Measurements from ENCODE around the gene CHRNB1.
A peak's percentile ranks its signal among the peaks of the same experiment; 100 is the strongest.

The CHRNB1 gene

DNA sequence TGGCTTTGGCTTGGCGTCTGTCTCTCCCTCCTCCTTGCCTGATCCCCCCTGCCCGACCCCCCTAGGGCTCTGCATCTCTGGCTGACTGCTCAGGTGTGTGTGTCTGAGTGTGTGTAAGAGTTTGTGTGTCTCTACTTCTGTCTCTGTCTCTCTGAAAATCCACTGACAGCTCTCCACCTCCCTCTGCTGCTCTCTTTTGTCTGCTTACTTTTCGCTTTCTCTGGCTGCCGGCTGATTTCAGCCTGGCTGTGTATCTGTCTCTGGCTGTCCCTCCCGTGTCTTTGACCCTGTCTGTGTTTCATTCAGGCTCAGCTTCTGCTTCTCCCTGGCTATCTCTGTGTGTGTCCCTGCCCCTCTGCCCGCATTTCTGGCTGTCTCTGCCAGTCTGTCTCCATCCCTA is 28.5 kb upstream of the CHRNB1 start:
- DNase-seq (ENCODE audit: low read depth) = no peak

DNA sequence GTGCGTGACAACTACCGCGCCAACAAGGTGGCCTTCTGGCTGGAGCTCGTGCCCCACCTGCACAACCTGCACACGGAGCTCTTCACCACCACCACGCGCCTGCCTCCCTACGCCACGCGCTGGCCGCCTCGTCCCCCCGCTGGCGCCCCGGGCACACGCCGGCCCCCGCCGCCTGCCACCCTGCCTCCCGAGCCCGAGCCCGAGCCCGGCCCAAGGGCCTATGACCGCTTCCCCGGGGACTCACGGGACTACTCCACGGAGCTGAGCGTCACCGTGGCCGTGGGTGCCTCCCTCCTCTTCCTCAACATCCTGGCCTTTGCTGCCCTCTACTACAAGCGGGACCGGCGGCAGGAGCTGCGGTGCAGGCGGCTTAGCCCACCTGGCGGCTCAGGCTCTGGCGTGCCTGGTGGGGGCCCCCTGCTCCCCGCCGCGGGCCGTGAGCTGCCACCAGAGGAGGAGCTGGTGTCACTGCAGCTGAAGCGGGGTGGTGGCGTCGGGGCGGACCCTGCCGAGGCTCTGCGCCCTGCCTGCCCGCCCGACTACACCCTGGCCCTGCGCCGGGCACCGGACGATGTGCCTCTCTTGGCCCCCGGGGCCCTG is 27.7 kb upstream of the CHRNB1 start:
- no peak for DNase-seq (ENCODE audit: low read depth)

DNA sequence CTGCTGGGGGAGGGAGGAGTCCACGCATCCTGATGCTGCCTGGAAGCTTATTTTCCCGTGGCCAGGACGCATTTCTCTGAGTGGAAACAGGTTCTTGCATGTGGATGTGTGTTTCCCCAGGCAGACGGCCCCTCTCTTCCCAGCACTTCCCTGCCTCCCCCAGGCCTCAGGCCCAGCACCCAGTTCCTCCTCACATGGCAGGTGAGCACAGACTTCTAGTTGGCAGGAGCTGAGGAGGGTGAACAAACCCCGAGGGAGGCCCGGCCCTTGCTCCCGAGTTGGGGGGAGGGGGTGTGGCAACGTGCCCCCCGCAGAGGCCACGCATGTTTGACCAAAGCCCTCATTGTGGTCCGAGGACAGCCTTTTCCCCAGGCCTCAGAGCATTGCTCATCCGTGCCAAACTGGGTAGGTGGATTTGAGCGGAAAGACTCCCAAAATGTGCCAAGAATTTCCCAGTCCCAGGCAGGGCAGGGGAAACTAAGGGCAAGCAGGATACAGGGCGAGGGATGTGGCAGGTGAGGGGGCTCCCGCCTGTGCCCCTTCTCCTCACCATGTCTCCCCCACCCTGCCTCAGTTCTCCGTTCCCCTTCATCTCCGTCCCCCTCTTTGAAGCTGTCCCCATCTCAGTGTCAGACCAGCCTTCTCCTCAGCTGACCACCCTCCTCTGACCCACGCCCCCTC is 26.2 kb upstream of the CHRNB1 start:
- no peak for DNase-seq (ENCODE audit: low read depth)

DNA sequence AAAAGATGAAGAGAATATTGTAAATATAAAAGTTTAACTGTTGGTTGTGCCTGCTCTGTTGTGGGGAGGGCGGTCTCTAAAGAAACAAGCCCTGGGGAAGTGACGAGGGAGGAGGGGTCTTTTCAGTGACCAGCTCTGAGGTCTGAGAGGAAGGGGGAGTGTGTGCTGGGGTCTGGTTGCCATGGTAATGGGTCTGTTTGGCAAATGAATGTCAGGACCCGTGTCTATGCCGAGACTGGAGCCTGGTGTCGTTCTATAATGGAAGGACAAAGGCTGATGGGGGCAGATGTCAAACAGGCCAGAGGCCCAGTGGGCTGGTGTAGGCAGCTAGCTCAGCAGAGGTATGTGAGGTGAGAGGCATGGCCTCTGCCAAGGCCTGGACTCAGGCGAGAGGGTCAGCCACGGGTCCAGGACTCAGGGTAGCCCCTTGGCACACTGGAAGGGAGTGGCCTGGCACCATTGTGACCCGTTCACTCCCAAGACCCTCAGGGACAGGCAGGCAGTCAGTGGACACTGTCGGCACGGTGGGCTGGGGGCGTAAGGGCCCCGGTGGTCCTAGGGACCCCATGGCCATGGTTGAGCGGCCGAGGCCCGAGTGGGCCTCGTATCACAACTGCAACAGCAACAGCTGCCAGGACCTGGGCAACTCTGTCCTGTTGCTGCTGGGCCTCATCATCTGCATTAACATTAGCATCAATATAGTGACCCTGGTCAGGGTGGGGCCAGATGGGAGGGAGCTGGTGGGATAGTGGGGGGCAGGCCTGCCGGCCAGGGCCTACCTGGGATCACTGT is 24.8 kb upstream of the CHRNB1 start, which contains the start of gene SPEM1:
Gene SPEM1 (plus strand): TSS at position 506 of the 792 bp plus-strand sequence. CDS start 61 bp downstream, at position 567.
- no peak for DNase-seq (ENCODE audit: low read depth)

DNA sequence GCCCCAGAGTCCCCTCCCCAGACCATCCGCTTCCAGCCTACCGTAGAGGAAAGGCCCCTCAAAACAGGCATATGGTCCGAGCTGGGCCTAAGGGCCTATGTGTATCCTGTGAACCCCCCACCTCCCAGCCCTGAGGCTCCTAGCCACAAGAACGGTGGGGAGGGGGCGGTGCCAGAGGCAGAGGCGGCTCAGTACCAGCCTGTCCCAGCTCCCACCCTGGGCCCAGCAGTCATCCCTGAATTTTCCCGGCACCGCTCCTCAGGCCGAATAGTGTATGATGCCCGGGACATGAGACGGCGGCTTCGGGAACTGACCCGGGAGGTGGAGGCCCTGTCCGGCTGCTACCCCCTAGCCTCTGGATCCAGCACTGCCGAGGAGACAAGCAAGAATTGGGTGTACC is 23.7 kb upstream of the CHRNB1 start:
- no peak for DNase-seq (ENCODE audit: low read depth)

DNA sequence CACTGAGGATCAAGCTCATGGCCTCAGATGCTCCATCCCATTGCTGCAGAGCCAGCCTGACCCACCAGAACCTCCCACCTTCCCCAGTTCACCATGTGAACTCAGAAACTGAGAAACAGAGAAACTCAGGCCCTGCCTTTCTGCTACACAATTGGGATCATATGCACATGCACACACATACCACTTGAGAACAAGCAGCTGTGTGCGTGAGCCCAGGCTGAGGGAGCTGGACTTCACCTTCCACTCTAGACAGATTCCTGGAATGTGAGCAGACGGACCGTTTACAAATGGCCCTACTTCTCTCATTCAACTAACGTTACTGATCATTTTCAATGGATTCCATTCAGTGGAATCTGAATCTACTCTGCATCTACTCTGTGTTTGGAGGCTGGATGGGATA is 21.2 kb upstream of the CHRNB1 start:
- DNase-seq (ENCODE audit: low read depth) = no peak

DNA sequence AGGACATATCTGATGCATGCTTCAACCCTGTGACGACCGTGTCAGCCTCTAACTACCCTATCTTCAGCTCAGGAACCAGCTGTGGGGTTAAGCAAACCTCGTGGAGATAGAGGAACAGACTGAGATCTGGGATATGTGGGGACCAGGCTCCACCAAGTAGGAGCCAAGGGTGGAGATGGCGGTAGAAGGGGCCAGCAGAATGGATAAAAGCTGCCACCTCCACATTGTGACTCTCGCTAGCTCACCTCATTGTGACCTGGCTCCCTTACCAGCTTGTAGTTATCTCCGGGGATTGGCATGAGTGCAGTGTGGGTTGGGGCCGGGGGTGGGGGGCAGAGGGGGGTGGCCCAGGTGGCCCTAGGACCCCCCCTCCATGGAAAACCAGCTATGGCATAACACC is 19.5 kb upstream of the CHRNB1 start, which contains the start of gene SPEM2:
Gene SPEM2 (plus strand): TSS at position 301 of the 400 bp plus-strand sequence. CDS start 73 bp downstream, at position 374.
- DNase-seq (ENCODE audit: low read depth) = no peak

DNA sequence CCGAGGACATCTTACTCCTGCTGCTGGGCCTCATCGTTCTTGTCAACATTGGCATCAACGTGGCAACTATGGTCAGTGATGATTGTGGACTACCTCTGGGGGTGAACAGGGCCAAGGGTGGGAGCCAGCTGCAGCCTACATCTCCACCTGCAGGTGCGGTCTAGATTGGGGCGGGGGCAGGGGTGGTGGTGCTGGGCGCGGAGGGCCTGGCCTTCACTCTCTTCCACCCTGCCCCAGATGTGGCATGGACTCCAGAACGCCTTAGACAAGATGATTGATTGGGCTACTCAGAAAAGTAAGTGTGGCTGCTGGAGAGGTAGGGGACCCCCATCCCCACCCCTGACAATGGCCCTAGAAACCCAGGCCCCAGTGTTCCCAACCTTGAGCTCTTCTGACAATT is 19.1 kb upstream of the CHRNB1 start:
- no peak for DNase-seq (ENCODE audit: low read depth)

DNA sequence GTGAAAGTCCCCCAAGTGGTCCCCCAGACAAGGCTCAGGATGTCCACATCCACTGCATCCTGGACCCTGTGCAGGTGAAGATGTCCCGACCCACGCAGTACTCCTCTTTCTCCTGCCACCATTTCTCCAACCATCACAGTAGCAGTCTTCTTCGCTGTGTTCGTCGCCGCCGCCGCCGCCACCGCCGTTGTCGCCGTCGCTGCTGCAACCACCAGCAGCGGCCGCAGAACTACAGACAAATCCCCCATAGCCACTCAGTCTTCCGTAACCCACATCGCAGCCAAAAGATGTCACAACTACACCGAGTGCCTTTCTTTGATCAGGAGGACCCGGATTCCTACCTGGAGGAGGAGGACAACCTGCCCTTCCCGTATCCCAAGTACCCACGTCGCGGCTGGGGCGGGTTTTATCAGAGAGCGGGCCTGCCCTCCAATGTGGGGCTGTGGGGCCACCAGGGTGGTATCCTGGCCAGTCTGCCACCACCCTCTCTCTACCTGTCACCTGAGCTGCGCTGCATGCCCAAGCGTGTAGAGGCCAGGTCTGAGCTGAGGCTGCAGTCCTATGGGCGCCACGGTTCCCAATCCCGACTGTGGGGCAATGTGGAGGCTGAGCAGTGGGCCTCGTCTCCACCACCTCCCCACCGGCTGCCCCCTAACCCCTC is 18.5 kb upstream of the CHRNB1 start:
- DNase-seq (ENCODE audit: low read depth) = no peak

DNA sequence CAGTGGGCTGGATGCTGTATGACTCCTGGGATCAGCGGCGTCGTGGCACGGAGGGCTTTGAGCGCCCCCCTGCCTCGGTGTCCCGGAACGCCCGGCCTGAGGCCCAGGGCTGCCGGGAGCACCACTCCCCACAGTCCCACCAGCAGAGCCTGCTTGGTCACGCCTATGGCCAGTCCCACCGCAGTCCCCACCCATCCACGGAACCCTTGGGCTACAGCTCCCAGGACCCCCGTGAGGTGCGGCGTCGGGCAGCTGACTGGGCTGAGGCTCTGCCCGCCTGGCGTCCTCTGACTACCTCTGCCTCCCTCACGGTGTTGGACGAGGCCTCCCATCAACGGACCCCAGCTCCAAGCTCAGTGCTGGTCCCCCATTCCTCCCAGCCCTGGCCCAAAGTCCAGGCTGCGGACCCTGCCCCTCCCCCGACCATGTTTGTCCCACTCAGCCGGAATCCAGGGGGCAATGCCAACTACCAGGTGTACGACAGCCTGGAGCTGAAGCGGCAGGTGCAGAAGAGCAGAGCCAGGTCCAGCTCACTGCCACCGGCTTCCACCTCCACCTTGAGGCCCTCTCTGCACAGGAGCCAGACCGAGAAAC is 17.9 kb upstream of the CHRNB1 start:
- DNase-seq (ENCODE audit: low read depth) = no peak

DNA sequence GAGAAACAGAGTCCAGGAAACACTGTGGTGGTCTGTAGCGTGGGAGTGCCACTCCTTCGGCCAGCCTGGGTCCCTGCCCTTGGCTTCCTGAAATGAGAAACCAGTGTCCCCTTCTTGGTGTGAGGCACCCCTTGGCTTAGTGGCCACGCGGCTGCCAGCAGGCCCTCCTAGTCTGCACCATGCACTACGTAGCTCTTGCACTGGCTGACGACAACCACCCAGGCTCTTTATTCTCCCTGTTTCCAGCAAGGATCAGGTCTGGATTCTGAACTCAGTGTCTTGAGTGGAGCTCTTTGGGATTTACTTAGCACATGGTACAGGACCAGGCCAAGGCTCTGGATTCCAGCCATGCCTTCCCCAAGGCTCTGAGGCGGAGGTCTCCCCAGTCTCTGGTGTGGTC is 17.3 kb upstream of the CHRNB1 start:
- no peak for DNase-seq (ENCODE audit: low read depth)

DNA sequence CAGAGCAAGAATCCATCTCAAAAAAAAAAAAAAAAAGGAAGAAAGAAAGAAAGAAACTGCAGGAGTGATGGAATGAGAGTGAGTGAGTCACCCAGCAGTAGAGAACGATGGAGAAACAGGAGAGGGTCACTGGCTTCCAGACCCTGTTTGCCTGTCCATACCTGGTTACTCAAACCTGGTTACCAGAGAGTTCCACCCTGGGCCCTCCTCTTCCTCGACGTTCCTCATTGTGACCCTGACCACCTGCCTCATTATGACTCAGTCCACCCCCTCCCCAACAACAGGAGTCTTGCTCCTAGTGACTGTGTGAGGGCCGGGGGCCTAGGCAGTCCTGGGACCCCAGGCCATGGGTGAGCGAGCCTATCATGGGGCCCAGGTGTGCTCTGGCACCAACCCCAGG is 16.3 kb upstream of the CHRNB1 start, which contains the start of gene SPEM3:
Gene SPEM3 (plus strand): TSS at position 301 of the 400 bp plus-strand sequence. CDS start 46 bp downstream, at position 347.
- DNase-seq (ENCODE audit: low read depth) = no peak

DNA sequence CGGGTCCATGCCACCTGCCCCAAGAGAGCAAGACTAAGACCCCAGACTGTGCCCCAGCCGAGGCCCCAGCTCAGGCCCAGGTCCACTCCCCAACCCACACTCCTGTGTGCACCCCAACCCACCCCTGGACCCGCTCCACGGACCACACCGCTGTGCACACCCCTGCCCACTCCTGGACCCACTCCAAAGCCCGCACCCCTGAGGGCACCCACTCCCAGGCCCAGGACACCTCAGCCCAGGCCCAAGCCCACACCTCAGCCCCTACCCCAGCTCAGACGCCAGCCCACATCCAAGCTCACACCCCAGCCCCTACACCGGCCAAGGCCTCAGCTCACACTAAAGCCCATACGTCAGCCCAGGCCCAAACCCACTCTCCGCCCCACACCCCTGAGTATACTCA is 15.1 kb upstream of the CHRNB1 start:
- DNase-seq (ENCODE audit: low read depth) = no peak

DNA sequence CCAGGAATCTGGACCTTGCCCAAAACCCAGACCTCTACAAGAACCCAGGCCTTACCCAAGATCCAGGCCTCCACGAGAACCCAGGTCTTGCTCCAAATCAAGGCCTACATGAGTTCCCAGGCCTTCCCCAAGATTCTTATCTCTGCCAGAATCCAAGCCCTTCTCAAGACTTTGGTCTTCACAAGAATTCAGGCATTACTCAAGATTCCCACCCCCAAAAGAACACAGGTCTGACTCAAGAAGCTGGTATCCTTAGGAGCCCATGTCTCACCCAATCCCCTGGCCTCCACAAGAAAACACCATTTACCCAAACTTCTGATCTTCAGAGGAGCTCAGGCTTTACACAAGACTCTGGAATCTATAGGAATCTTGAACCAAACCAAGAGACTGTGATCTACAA is 13.6 kb upstream of the CHRNB1 start:
- no peak for DNase-seq (ENCODE audit: low read depth)

DNA sequence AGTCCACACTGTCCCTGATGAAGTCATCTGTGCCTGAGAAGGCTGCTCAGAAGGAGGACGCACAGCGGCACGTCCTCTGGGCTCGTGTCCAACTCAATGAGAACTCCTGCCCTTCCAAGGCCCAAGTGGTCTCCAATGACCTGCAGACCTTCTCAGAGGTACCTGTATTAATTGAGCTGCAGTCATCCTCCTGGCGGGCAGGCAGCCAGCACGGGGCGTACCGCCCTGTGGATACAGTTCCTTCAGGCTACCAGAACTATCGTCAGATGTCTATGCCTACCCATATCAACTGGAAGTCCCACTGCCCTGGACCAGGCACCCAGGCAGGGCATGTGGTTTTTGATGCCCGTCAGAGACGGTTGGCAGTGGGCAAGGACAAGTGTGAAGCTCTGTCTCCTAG is 12.6 kb upstream of the CHRNB1 start:
- no peak for DNase-seq (ENCODE audit: low read depth)

DNA sequence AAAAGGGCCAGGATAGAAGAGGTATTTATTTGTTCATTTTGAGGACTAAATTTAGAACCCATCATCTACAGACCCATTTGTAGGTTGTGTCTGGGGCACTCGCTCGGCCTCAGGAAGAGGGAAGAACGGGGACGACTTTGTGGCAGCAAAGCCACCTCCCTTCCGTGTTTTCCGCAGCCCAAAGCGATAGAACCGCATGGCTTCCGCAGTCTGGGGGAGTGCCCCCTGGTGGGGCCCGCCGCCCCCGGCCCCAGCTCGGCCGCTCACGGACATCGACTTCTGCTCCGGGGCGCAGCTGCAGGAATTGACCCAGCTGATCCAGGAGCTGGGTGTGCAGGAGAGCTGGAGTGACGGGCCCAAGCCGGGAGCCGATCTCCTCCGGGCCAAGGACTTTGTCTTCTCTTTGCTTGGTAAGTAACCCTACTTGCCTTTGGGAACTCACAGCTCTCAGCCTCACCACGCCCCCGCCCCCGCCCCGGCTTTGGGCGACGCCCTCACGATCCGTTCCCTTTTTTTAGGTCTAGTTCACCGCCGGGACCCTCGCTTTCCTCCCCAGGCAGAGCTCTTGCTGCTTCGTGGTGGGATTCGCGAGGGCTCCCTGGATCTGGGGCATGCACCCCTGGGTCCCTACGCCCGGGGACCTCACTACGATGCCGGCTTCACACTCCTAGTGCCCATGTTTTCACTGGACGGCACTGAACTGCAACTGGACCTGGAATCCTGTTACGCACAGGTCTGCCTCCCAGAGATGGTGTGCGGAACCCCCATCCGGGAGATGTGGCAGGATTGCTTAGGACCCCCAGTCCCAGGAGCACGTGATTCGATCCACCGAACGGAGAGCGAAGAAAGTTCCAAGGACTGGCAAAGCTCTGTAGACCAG is 8.9 kb upstream of the CHRNB1 start:
- peak; percentile 27 for DNase-seq (ENCODE audit: low read depth)

DNA sequence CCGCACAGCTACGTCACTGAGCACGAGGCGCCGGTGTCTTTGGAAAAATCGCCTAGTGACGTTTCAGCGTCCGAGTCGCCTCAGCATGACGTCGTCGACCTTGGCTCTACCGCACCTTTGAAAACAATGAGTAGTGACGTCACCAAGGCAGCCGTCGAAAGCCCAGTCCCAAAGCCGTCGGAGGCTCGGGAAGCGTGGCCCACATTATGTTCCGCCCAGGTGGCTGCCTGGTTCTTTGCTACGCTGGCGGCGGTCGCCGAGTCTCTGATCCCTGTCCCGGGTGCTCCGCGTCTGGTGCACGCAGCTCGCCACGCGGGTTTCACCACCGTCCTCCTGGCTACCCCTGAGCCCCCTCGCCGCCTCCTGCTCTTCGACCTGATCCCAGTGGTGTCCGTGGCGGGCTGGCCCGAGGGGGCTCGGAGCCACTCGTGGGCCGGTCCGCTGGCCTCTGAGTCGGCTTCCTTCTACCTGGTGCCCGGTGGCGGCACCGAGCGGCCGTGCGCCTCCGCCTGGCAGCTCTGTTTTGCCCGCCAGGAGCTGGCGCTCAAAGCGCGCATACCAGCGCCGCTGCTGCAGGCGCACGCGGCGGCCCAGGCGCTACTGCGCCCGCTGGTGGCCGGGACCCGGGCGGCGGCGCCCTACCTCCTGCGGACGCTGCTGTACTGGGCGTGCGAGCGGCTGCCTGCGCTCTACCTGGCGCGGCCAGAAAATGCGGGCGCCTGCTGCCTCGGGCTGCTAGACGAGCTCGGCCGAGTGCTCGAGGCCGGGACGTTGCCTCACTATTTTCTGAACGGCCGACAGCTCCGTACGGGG is 8.1 kb upstream of the CHRNB1 start:
- peak; percentile 54 for DNase-seq (ENCODE audit: low read depth)

DNA sequence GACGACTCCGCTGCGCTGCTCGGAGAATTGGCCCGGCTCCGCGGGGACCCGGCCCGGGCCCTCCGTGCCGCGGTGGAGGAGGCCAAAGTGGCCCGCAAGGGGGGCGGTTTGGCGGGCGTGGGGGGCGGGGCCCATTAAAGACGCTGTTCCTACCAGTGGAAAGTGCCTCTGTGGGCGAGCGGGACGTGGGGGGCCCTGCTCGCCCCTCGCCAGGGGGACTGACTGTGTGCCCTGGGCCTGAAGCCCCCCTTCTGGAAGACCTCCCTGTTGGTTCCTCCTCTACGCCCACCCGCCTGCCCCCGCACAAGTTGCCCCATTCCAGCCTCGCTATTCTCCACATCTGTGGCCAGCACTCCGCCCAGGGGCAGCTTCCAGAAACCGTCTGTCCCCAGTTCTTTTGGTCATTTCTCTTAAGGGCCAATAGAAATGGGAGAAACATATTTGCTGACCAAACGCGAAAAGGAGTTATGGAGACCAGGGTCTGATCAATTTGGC is 7.4 kb upstream of the CHRNB1 start:
- no peak for DNase-seq (ENCODE audit: low read depth)

DNA sequence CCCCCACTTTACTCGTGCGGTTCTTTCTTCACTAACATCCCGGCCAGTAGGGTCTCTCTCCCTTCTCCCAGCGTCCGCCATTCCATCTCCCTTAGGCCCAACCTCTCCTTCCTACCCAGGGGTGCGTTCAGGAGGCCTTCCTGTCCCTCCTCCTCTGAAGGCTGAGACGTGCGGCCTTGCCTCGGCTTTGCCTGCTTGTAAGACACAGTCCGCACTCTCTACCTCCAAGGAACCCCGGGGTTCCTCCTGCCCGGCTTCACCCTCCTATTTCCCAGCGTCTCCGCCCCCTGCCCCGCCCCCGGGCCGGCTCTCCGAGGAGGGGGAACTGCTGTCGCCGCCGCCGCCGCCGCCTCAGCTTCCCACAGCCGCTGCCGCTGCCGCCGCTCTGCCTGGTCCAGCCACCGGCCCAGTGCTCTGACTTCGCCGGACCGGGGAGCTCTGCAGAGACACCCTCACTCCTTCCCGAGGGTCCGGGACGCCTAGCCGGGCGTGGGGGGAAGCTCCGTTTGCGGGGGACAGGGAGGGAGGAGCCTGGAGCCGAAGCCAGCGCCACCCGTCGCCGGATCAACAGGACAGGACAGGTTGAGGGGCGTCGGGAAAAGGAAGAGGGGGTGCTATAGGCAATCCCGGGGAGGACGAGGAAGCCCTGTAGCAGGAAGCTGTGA is 6.8 kb upstream of the CHRNB1 start:
- DNase-seq (ENCODE audit: low read depth) = no peak

Data from stimulated activated CD8-positive, alpha-beta memory T cell treated with anti-CD3 and anti-CD28 coated beads, Interleukin-15, amount 100 ng/mL, for 1 hour (primary cell).